Tibial nerve (tissue), 4 donors: Measurements from ENCODE around the gene NCF4.

Experiments used
- CTCF ChIP-seq, 5 experiments: fragments of 200-600 bp in 3 of 5; fragments of 450-650 bp in 2 of 5; sonication (generic) in 3 of 5; IDR thresholded peaks; one replicate each; pipeline ENCODE4 v1.5.1; 2016 to 2019; ENCODE audit warnings: antibody characterized with exemption in 5 of 5, mild to moderate bottlenecking in 3 of 5, moderate library complexity in 2 of 5
- EP300 ChIP-seq, 2 donors: sonication (generic); formaldehyde crosslinking; IDR thresholded peaks; one replicate each; pipeline ENCODE4 v1.6.1; 2017; ENCODE audit warnings: antibody characterized with exemption in 2 of 2, mild to moderate bottlenecking in 1 of 2

GRCh38 chr22:36835903-36836302 is 24.9 kb upstream of the NCF4 start:
- TF ChIP-seq CTCF (IDR thresholded peaks at IDR 0.05) (no peak), EP300 (IDR thresholded peaks at IDR 0.05) (no peak)
